ENCODE measurements around the gene RAB1A.
"Not testable (repeated sequence)": the region's sequence is repeated elsewhere in the genome, so short reads cannot be mapped to it uniquely, and the experiment has no call there.

Gene RAB1A

GRCh38 chr2:65134158-65134557 is 4.3 kb upstream of the RAB1A start:
- DNase-seq: no peak

- DNase-seq: no peak
Observed at GRCh38 chr2:65133626-65134025, 3.7 kb upstream of the RAB1A start.

GRCh38 chr2:65132930-65133329 is 3.0 kb upstream of the RAB1A start:
- not testable (repeated sequence) for DNase-seq

DNA sequence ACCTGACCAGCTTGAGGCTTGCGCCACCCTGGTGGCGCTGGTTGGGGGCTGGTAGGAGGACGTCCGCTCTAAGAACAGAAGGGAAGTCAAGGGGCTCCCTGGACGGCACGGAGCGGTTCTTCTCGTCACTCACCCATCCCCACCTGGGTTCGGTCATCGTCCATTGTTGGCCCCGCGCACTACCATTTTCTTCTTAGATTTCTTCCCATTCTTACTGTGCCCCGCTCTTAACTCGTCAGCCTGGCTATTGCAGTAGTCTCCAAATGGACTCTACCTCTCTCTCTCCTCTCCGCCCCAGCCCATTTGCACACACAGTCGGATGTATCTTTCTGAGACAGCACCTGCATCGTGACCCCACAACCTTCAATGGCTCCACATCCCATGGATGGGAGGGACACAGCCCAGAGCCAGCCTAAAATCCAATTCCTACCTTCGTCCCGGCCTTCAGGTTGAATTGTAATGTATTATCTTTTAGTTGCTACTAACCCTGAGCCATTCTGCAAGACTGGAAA is 814 bp upstream of the RAB1A start:
- DNase-seq: no peak

GRCh38 chr2:65129286-65129825 is 550 bp downstream of the RAB1A start:
- DNase-seq: no peak

- no peak for DNase-seq
Observed at GRCh38 chr2:65128297-65129190, 1.4 kb downstream of the RAB1A start.

- DNase-seq: not testable (repeated sequence)
Observed at GRCh38 chr2:65125457-65125856, 4.4 kb downstream of the RAB1A start.

DNA sequence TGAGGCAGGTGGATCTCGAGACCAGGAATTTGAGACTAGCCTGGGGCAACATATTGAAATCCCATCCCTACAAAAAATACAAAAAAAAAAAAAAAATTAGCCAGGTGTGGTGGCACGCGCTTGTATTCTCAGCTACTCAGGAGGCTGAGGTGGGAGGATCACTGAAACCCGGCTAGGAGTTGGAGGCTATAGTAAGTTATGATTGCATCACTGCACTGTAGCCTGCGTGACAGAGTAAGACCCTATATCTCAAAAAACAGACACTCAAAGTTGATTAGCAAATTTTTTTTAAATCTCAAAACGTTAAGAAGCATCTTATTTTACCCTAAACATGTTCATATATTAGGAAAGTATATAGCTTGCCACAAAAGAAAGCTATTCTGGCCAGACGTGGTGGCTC is 7.6 kb downstream of the RAB1A start:
- DNase-seq: no peak

- no peak for DNase-seq
Observed at GRCh38 chr2:65120990-65121693, 8.8 kb downstream of the RAB1A start.

DNA sequence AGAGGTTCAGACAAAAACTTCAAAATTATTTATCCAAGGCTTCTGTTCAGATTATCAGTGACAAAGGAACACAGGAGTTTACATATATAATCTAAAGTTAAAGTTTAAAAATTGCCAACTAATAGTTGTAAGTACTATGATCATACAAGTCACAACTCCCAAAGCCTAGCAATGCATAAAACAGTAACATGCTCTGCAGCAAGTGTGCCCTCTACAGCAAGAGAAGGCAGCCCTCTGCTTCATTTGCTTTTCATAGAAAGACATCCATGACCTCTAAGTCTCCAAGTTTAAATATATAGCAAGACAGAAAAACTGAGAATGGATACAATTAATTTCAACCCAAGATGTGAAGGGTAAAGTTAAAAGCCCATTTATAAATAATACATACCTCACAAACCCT is 13.3 kb downstream of the RAB1A start:
- no peak for DNase-seq

DNA sequence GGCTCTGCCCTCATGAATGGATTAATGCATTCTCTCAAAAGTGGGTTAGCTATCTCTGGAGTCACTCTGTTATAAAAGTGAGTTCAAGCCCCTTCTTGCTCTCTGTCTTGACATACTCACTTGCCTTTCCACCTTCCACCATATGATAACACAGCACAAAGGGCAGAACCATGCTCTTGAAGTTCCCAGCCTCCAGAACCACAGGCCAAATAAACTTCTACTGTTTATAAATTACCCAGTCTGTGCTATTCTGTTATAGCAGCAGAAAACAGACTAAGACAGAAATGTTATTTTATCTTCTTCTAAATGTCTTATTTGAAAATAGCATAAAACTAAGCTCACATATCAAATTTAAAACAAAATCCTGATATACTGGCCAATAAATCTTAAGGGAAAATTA is 15.0 kb downstream of the RAB1A start:
- DNase-seq: no peak

DNA sequence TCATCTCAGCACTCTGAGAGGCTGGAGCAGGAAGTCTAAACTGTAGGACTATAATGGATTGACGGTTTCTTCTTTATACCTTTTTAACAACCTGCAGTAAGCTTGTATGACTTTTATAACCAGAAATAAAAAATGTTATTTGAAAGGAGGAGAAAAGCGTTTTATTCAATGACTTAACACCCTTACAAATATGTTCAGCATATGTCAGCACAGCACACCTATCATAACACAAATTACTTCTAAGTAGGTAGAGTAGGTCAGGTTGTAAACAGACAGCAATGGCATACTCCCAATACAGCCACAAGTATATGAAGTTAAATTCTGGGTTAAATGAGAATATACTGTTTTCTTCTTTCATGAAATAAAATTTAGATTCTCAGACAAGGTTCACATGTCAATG is 16.1 kb downstream of the RAB1A start:
- no peak for DNase-seq

DNA sequence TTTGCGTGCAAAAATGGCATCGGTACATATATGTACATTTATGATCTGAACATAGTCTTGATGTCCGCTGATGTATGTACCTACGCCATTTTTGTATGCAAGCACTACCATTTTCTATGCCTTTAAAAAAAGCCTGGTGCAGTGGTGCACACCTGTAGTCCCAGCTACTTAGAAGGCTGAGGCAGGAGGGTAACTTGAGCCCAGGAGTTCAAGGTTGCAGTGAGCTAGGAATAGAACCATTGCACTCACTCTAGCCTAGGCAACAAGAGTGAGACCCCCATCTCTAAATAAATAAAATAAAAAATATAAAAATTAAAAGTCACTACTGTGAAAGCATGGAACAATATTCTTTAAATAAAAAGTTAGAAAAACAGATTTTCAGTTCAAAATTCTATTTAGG is 16.7 kb downstream of the RAB1A start:
- no peak for DNase-seq

GRCh38 chr2:65112633-65113032 is 17.3 kb downstream of the RAB1A start:
- no peak for DNase-seq

- DNase-seq: no peak
Observed at GRCh38 chr2:65108780-65109179, 21.1 kb downstream of the RAB1A start.

GRCh38 chr2:65107530-65107929 is 22.4 kb downstream of the RAB1A start:
- no peak for DNase-seq

DNA sequence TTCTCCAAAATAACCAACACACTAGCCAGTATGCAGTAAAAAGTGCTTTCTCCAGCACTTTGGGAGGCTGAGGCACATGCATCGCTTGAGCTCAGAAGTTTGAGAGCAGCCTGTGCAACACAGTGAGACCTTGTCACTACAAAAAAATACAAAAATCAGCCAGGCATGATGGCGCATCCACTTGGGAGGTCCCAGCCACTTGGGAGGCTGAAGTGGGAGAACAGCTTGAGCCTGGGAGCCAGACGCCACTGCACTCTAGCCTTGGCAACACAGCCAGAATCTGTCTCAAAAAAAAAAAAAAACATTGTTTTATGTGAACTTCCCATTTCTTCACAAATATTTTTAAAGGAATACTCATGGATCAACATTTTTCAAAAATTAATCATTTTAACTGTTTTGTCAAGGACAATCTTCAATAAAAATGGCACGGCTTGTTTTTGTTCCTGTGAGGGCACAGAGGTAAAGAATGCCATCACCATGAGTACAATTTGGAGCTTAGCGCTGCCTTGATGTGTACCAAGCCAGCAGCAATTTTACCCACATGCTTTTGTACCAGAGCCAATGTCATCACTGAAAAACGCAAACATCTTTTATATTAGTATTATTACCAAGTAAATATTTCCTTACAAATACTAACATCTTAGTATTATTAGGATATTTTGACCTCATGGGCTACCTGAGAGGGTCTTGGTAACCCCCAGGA is 26.7 kb downstream of the RAB1A start:
- DNase-seq: peak; percentile 80 to 82

DNA sequence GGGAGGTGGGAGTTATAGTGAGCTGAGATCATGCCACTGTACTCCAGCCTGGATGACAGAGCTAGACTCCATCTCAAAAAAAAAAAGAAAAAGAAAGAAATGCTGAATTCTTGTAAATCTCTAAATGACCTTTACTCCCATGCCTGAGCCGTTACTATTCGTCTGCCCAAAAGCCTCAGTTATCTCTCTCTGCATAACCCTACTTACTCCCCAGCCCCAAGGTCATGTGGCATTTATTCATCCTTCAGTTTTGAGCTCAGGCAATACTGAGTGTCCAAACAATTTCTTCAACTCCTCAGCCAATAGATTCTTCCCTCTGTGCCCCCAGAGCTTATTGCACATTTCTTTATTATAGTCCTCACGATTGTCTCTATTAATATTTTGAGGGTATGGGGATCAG is 28.8 kb downstream of the RAB1A start:
- no peak for DNase-seq

DNA sequence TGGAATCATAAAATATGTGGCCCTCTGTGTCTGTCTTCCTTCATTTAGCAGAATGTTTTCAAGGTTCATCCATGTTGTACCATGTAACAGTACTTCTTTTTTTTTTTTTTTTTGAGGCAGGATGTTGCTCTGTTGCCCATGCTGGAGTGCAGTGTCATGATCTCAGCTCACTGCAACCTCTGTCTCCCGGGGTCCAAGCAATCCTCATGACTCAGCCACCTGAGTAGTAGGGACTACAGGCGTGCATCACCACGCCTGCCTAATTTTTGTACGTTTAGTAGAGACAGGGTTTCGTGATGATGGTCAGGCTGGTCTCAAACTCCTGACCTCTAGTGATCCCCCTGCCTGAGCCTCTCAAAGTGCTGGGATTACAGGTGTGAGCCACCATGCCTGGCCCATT is 31.2 kb downstream of the RAB1A start:
- DNase-seq: no peak

- no peak for DNase-seq
Observed at GRCh38 chr2:65097844-65098243, 32.1 kb downstream of the RAB1A start.

DNA sequence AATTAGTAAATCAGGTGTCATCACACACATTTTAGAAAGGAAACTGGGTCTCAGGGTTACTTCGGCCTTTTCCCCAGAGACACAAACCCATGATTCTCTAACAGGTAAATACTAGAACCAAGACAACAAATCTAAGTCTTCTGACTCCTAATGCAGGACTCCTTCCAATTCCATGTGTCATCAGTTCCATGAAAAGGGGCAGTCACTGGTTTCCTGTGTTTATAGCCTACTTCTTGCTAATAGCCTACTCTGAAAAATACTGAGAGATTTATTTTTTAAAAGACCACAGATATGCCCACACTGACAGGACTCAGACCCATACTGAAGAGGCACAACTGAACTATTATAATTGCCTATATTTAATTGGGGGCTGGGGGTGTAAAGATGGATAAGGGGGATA is 33.0 kb downstream of the RAB1A start:
- DNase-seq: no peak

GRCh38 chr2:65093211-65093610 is 36.7 kb downstream of the RAB1A start:
- no peak for DNase-seq

- no peak for DNase-seq
Observed at GRCh38 chr2:65092791-65093190, 37.1 kb downstream of the RAB1A start.
